Glomerular endothelial cell (primary cell): ENCODE data around the gene STK17B. TPM values are rescaled to one million over a fixed set of nuclear protein-coding genes. Genes with fewer than 3 reads are reported as not detected.
"Not testable (repeated sequence)": the region's sequence is repeated elsewhere in the genome, so short reads cannot be mapped to it uniquely, and the experiment has no call there.

Experiments used
- DNase-seq: peaks from one replicate; pipeline ENCODE4 v3.0.0-alpha.2; 2011; ENCODE audit warnings: low read depth, low spot score; ENCODE audit errors: extremely low read depth
- total RNA-seq: library from RNA; depleted of rRNA; stranded (reverse); fragments of >200 nt; gene quantifications from 2 replicates; pipeline ENCODE4 v1.2.3, GENCODE V29; 2015

The STK17B gene
- 4.1 and 9.2 TPM in 2 replicates for total RNA-seq

GRCh38 chr2:196171248-196171871 is at the start of gene STK17B:
TSS of gene STK17B (minus strand) at chr2:196171578. CDS start at chr2:196163383, 8,195 bp downstream.
- peak; percentile 57 for DNase-seq

- no peak for DNase-seq
Observed at GRCh38 chr2:196220671-196221070, 49.3 kb upstream of the STK17B start.

GRCh38 chr2:196219671-196220070 is 48.3 kb upstream of the STK17B start:
- DNase-seq: no peak

GRCh38 chr2:196218106-196218505 is 46.7 kb upstream of the STK17B start:
- no peak for DNase-seq

GRCh38 chr2:196217116-196217515 is 45.7 kb upstream of the STK17B start:
- no peak for DNase-seq

GRCh38 chr2:196215376-196215775 is 44.0 kb upstream of the STK17B start:
- DNase-seq: no peak

- DNase-seq: no peak
Observed at GRCh38 chr2:196214156-196214555, 42.8 kb upstream of the STK17B start.

GRCh38 chr2:196213252-196213980 is 42.0 kb upstream of the STK17B start:
- DNase-seq: no peak

- no peak for DNase-seq
Observed at GRCh38 chr2:196208915-196209314, 37.5 kb upstream of the STK17B start.

GRCh38 chr2:196206804-196207203 is 35.4 kb upstream of the STK17B start:
- no peak for DNase-seq

GRCh38 chr2:196205881-196206435 is 34.6 kb upstream of the STK17B start:
- no peak for DNase-seq

- DNase-seq: no peak
Observed at GRCh38 chr2:196205011-196205766, 33.8 kb upstream of the STK17B start.

- DNase-seq: peak; percentile 18
Observed at GRCh38 chr2:196201229-196202009, 30.0 kb upstream of the STK17B start.

GRCh38 chr2:196200557-196200956 is 29.2 kb upstream of the STK17B start:
- no peak for DNase-seq

GRCh38 chr2:196195758-196196157 is 24.4 kb upstream of the STK17B start:
- DNase-seq: no peak

- no peak for DNase-seq
Observed at GRCh38 chr2:196195302-196195701, 23.9 kb upstream of the STK17B start.

GRCh38 chr2:196191541-196191940 is 20.2 kb upstream of the STK17B start:
- no peak for DNase-seq

- DNase-seq: no peak
Observed at GRCh38 chr2:196187898-196188458, 16.6 kb upstream of the STK17B start.

GRCh38 chr2:196187175-196187700 is 15.9 kb upstream of the STK17B start:
- not testable (repeated sequence) for DNase-seq
